Thyroid gland (tissue), 4 donors: ENCODE measurements around the gene SEMA4D. TPM values are rescaled to one million over a fixed set of nuclear protein-coding genes. Genes with fewer than 3 reads are reported as not detected.

Experiments used
- DNase-seq, 2 donors: peaks; one replicate each; pipeline ENCODE4 v3.0.0-alpha.2; 2019
- H3K27ac ChIP-seq, 3 donors: fragments of 200-600 bp; sonication (generic); 1 replicate in 2 of 3; 2 replicates in 1 of 3; pipeline ENCODE4 v1.5.1; 2016 to 2019; ENCODE audit warnings: mild to moderate bottlenecking in 1 of 3, moderate library complexity in 1 of 3
- H3K27me3 ChIP-seq: fragments of 200-600 bp; sonication (generic); one replicate; pipeline ENCODE4 v1.5.1; 2019
- H3K36me3 ChIP-seq, 2 donors: fragments of 200-600 bp; sonication (generic); one replicate each; pipeline ENCODE4 v1.5.1; 2016 to 2019
- H3K4me1 ChIP-seq, 2 donors: fragments of 200-600 bp; sonication (generic); one replicate each; pipeline ENCODE4 v1.5.1; 2017 to 2019
- H3K4me3 ChIP-seq, 3 donors: fragments of 200-600 bp; sonication (generic); replicated peaks in 1 of 3; 1 replicate in 2 of 3; 2 replicates in 1 of 3; pipeline ENCODE4 v1.5.1; 2016; ENCODE audit warnings: mild to moderate bottlenecking in 1 of 3
- H3K9me3 ChIP-seq: fragments of 200-600 bp; sonication (generic); one replicate; pipeline ENCODE4 v1.5.1; 2017
- POLR2A ChIP-seq, 2 donors: fragments of 450-650 bp; IDR thresholded peaks; one replicate each; pipeline ENCODE4 v1.6.1; 2017; ENCODE audit warnings: antibody characterized with exemption in 2 of 2, mild to moderate bottlenecking in 2 of 2, moderate library complexity in 1 of 2
- WGBS, 2 donors: methylation state at CpG; one replicate each; pipeline ENCODE4 v1.1.5; 2017; 5-methylcytosine and 5-hydroxymethylcytosine counted together
- intact Hi-C: fragments of 100-400 bp; cut with DNase I; formaldehyde crosslinking; loops from one replicate; pipeline ENCODE4 v1.15.1; 2023
- total RNA-seq, 4 donors: library from RNA; depleted of rRNA; stranded (reverse); fragments of >200 nt; gene quantifications; one replicate each; pipeline ENCODE4 v1.2.3, GENCODE V29; 2016
- TF ChIP-seq, protein P1 (sequence below), 6 experiments: fragments of 200-600 bp in 3 of 6; fragments of 450-650 bp in 3 of 6; sonication (generic) in 3 of 6; IDR thresholded peaks; one replicate each; pipeline ENCODE4 v1.5.1; 2016 to 2019; ENCODE audit warnings: antibody characterized with exemption in 6 of 6, mild to moderate bottlenecking in 2 of 6, inconsistent platforms in 1 of 6, moderate library complexity in 1 of 6

Gene SEMA4D
- total RNA-seq, 4 donors from 2014 or later, result 19.9 to 29.6 (median 28.9) TPM

DNA sequence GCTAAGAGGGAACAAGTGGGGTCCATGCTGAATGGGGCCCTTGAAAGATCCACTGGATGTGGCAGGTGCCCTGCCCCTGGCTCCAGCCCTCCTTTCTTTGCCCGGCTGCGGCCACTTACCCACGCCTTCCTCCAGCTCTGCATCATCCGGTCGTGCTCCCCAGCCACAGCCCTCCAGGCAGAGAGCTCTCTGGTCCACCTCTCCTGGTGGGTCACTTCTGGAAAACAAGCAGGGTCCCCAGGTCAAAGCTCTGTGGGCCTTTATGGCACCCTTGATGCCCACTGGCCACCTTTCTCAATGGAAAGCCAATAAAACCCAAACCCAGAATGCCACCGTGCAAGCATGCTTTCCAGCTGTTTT is 134.6 kb downstream of the SEMA4D start:
- peaks cover 26 to 29% of the 10 kb centered on the region in 2 donors for H3K4me1 ChIP-seq
- intact Hi-C loops, result no loop called here
- TF ChIP-seq, protein P1, sequence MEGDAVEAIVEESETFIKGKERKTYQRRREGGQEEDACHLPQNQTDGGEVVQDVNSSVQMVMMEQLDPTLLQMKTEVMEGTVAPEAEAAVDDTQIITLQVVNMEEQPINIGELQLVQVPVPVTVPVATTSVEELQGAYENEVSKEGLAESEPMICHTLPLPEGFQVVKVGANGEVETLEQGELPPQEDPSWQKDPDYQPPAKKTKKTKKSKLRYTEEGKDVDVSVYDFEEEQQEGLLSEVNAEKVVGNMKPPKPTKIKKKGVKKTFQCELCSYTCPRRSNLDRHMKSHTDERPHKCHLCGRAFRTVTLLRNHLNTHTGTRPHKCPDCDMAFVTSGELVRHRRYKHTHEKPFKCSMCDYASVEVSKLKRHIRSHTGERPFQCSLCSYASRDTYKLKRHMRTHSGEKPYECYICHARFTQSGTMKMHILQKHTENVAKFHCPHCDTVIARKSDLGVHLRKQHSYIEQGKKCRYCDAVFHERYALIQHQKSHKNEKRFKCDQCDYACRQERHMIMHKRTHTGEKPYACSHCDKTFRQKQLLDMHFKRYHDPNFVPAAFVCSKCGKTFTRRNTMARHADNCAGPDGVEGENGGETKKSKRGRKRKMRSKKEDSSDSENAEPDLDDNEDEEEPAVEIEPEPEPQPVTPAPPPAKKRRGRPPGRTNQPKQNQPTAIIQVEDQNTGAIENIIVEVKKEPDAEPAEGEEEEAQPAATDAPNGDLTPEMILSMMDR (IDR thresholded peaks at IDR 0.05), result no peak
- TF ChIP-seq POLR2A (IDR thresholded peaks at IDR 0.05), result no peak
- H3K27me3 ChIP-seq, result no peaks in the 10 kb centered on the region
- DNase-seq, result no peak
- no peak overlapping the region for H3K4me3 ChIP-seq
- WGBS, 2 donors, result 82 to 96% methylated on average over 6 of the region's 6 CpGs
- peaks cover 10 to 21% of the 10 kb centered on the region in 2 donors for H3K36me3 ChIP-seq
- H3K9me3 ChIP-seq, result no peaks in the 10 kb centered on the region
- no peak overlapping the region for H3K27ac ChIP-seq

DNA sequence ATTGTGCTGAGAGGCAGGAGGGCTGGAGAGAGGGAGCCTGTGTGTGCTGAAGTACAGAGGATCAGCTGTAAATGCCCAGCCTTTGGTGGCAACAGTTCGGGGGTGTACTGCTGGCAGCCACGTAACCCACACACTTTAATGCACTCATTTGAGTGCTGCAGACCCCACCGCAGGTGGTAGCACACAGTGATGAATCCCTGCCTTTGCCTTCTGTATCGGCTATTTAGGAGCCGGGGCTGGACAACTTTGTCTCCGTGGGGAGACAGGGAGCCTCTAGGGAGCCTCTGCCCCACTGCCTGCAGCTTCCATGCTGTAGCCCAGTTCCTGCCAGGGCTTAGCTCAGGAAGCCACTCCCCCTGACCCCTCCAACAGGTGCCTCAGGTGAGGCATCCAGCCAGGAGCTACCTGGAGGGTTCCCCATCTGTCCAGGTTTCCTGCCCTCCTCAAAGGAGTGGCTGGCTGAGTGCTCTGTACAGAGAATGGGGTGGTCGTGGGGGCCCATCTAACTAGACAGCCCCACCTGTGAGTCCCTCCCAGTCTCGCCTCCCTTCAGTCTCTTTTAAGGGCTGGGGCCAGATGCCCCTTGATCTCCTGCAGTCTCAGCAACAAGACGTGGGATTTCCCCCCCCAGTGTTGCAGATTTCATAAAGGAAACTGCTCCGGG is 135.1 kb downstream of the SEMA4D start:
- WGBS, 2 donors, result 76 to 95% methylated on average over 3 to 10 of the region's 10 CpGs
- no peaks in the 10 kb centered on the region for H3K27me3 ChIP-seq
- H3K36me3 ChIP-seq, result peaks cover 15 to 25% of the 10 kb centered on the region in 2 donors
- H3K27ac ChIP-seq, result no peak overlapping the region
- TF ChIP-seq POLR2A (IDR thresholded peaks at IDR 0.05), result no peak
- TF ChIP-seq, protein P1 (IDR thresholded peaks at IDR 0.05), result no peak
- no peaks in the 10 kb centered on the region for H3K9me3 ChIP-seq
- no peak overlapping the region for H3K4me3 ChIP-seq
- peaks cover 30 to 32% of the 10 kb centered on the region in 2 donors for H3K4me1 ChIP-seq
- intact Hi-C loops, result no loop called here
- no peak for DNase-seq

DNA sequence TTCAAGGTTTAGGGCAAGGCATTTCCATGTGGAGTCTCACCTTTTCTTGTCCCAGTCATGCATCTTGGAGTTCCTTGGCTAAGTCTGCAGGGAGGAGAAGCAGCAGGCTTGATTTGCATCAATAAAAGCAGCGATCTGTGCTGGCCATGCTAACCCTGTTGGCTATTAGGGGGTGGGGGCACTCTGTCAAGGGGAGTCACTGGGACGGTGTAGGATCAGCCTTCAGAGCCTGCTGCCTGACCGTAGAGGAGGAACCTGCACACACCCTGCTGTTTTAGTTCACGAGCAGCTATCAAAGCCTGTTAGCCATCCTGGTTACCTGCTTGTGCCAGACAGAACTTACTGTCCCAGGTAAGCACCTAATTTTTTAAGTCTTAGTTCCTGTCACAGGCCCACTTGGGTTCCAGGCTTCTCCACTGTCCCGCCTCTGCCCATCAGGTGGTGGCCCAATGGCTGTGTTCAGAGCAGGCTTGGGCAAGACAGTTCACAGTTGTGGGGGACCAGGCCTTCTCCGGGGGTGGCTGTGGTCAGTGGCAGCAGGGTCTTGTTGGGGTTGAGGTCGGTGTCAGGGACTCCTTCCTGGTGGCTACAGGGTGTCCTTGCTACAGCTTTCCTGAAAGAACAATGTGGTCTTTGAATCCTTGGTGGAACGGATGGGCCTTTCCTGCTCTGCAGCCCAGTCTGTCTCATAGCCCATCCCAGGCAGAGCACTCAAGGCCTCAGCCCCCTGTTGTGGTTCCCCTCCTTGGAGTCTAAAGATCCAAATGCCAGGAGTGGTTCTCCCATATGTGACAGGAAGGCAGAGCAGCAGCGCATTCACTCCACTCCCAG is 135.9 kb downstream of the SEMA4D start:
- WGBS, 2 donors, result 91 to 98% methylated on average over 6 to 8 of the region's 9 CpGs
- Histone ChIP-seq H3K36me3 (peaks cover 15 to 32% of the 10 kb centered on the region in 2 donors), H3K9me3 (no peaks in the 10 kb centered on the region), H3K4me3 (no peak overlapping the region), H3K4me1 (peaks cover 32 to 37% of the 10 kb centered on the region in 2 donors), H3K27ac (no peak overlapping the region), H3K27me3 (no peaks in the 10 kb centered on the region)
- DNase-seq, result no peak
- no peak for TF ChIP-seq POLR2A (IDR thresholded peaks at IDR 0.05)
- TF ChIP-seq, protein P1 (IDR thresholded peaks at IDR 0.05), result no peak
- intact Hi-C loops, result no loop called here

DNA sequence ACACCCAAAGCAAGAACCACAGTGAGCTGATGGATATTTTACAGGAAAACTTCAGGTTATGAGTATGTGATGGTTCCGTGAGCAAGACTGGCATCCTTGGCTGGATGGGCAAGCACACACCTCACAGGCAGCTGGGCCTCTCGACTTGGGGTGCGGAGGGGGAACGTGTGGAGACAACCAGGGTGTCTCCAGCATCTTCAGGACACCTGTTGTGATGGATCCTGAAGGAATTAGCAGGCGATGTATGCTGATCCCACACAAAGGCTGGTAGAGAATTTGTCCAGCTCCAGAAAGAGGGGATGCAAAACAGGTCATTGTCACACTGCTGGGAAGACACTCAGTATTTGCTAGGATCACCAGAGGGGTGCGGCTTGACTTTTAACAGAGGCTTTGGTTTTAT is 136.9 kb downstream of the SEMA4D start:
- Histone ChIP-seq H3K36me3 (peaks cover 25 to 38% of the 10 kb centered on the region in 2 donors), H3K27me3 (no peaks in the 10 kb centered on the region), H3K27ac (peak overlapping the region in 2 of 3 donors; percentile 86 to 89), H3K4me3 (no peak overlapping the region), H3K9me3 (no peaks in the 10 kb centered on the region), H3K4me1 (peaks cover 32 to 37% of the 10 kb centered on the region in 2 donors)
- intact Hi-C loops, result no loop called here
- WGBS, 2 donors, result 89 to 96% methylated on average over 6 of the region's 6 CpGs
- TF ChIP-seq POLR2A (IDR thresholded peaks at IDR 0.05), result no peak
- TF ChIP-seq, protein P1 (IDR thresholded peaks at IDR 0.05), result no peak
- DNase-seq, result no peak

DNA sequence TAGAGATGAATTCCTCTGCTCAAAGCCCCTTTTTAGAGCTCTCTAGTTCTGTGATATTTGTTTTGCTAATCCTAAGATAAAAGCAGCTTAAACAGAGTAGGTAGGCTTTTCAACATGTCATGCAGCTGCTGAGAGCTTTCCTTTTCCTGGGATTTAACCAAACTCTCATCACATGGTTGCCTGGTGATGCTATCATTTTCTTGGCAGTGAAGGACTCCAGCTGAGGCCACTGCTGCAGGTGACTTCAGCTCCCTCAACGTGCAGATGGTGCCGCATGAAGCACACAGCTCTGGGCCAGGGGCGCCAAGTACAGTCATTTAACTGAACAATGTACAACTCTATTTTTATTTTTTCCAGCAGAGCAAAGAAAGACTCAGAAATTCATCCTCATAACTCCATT is 137.4 kb downstream of the SEMA4D start:
- Histone ChIP-seq H3K9me3 (no peaks in the 10 kb centered on the region), H3K4me3 (no peak overlapping the region), H3K27me3 (no peaks in the 10 kb centered on the region), H3K4me1 (peaks cover 32 to 37% of the 10 kb centered on the region in 2 donors), H3K36me3 (peaks cover 30 to 43% of the 10 kb centered on the region in 2 donors), H3K27ac (peak overlapping the region; percentile 86 to 90 (median 89))
- WGBS, 2 donors, result 79% methylated on average over 3 of the region's 3 CpGs
- no peak for DNase-seq
- TF ChIP-seq POLR2A (IDR thresholded peaks at IDR 0.05), result no peak
- TF ChIP-seq, protein P1 (IDR thresholded peaks at IDR 0.05), result no peak
- intact Hi-C loops, result no loop called here
